ENCODE results near the gene KRTAP4-9.
"Not testable (repeated sequence)": the region's sequence is repeated elsewhere in the genome, so short reads cannot be mapped to it uniquely, and the experiment has no call there.

Gene KRTAP4-9

GRCh38 chr17:41098481-41098880 lies 6.7 kb upstream of the KRTAP4-9 start:
- no peak for DNase-seq

GRCh38 chr17:41099682-41100480 lies 5.3 kb upstream of the KRTAP4-9 start:
- DNase-seq, result not testable (repeated sequence)

GRCh38 chr17:41101586-41102259 lies 3.5 kb upstream of the KRTAP4-9 start, which contains the start of gene KRTAP4-16:
TSS of gene KRTAP4-16 (minus strand) at chr17:41102209. CDS start at chr17:41102209, 0 bp downstream.
- DNase-seq, result no peak

GRCh38 chr17:41103896-41104295 lies 1.3 kb upstream of the KRTAP4-9 start:
- DNase-seq, result no peak

- DNase-seq, result not testable (repeated sequence)
These were observed 677 bp upstream of the KRTAP4-9 start for GRCh38 chr17:41104386-41105038.

GRCh38 chr17:41107941-41108450 lies 2.8 kb downstream of the KRTAP4-9 start:
- no peak for DNase-seq

GRCh38 chr17:41108728-41109386 lies 3.7 kb downstream of the KRTAP4-9 start:
- not testable (repeated sequence) for DNase-seq

- DNase-seq, result no peak
These were observed 6.1 kb downstream of the KRTAP4-9 start for GRCh38 chr17:41111151-41111885.

GRCh38 chr17:41116297-41116696 lies 11.1 kb downstream of the KRTAP4-9 start:
- no peak for DNase-seq

GRCh38 chr17:41117846-41118386 lies 12.7 kb downstream of the KRTAP4-9 start, which contains the start of gene KRTAP4-11:
TSS of gene KRTAP4-11 (minus strand) at chr17:41118373. CDS start at chr17:41118315, 58 bp downstream.
- DNase-seq, result not testable (repeated sequence)

- no peak for DNase-seq
These were observed 13.5 kb downstream of the KRTAP4-9 start for GRCh38 chr17:41118721-41119120.

- DNase-seq, result not testable (repeated sequence)
These were observed 14.8 kb downstream of the KRTAP4-9 start for GRCh38 chr17:41119696-41120690.

- DNase-seq, result no peak
These were observed 16.6 kb downstream of the KRTAP4-9 start for GRCh38 chr17:41121742-41122141.

- not testable (repeated sequence) for DNase-seq
These were observed 18.3 kb downstream of the KRTAP4-9 start for GRCh38 chr17:41123292-41123990.

- DNase-seq, result not testable (repeated sequence)
These were observed 18.8 kb downstream of the KRTAP4-9 start, which contains the start of gene KRTAP4-12 for GRCh38 chr17:41123991-41124371. TSS of gene KRTAP4-12 (minus strand) at chr17:41124182. CDS start at chr17:41124122, 60 bp downstream.

- no peak for DNase-seq
These were observed 19.9 kb downstream of the KRTAP4-9 start for GRCh38 chr17:41125064-41125463.

GRCh38 chr17:41126412-41126811 lies 21.2 kb downstream of the KRTAP4-9 start:
- no peak for DNase-seq

GRCh38 chr17:41127371-41127770 lies 22.2 kb downstream of the KRTAP4-9 start:
- no peak for DNase-seq

GRCh38 chr17:41131979-41132378 lies 26.8 kb downstream of the KRTAP4-9 start:
- no peak for DNase-seq
